H1 (cell line): ENCODE results near the gene AGPAT2. TPM values are rescaled to one million over a fixed set of nuclear protein-coding genes. Genes with fewer than 3 reads are reported as not detected.

Experiments
- CHD7 ChIP-seq: fragments of 300-600 bp; sonication (generic); IDR thresholded peaks from 2 replicates; pipeline ENCODE4 v1.7.1; 2012; ENCODE audit warnings: low read length, moderate library complexity, mild to moderate bottlenecking, inconsistent platforms; ENCODE audit not compliant: insufficient replicate concordance
- polyA plus RNA-seq, 7 experiments: library from polyadenylated mRNA; depleted of rRNA in 3 of 7; stranded (reverse) in 5 of 7; unstranded in 2 of 7; fragments of >200 nt in 5 of 7; fragments of 200-250 nt in 2 of 7; gene quantifications; 1 replicate in 5 of 7; 2 replicates in 1 of 7; 4 replicates in 1 of 7; pipeline versions ENCODE4 v1.2.1 to v1.2.3, GENCODE V29; 2011 to 2013; ENCODE audit warnings: missing spikeins in 2 of 7, mixed read lengths in 2 of 7
- total RNA-seq: library from RNA; stranded (reverse); fragmentation: NEBNext Ultra II Directional; extraction: Animal tissue kit (Norgen Biotek cat#: 25700); gene quantifications from 2 replicates; pipeline ENCODE4 v1.2.1, GENCODE V29; 2021

Gene AGPAT2
- total and polyA plus RNA-seq, 2 of the 8 experiments (the other 6 are each of a cell fraction or from before 2014, with no cell fraction given) = 31.6 to 37.6 TPM

GRCh38 chr9:136694872-136695247 lies 7.6 kb upstream of the AGPAT2 start (continued):
- TF ChIP-seq CHD7 = no peak
- TF ChIP-seq, all 59 proteins: peak for 0
